K562 (cell line): ENCODE measurements around the gene ADD3. TPM values are rescaled to one million over a fixed set of nuclear protein-coding genes. Genes with fewer than 3 reads are reported as not detected.
A peak's percentile ranks its signal among the peaks of the same experiment; 100 is the strongest.

Experiments
- ATAC-seq: fragments of 200-7000 bp; cut with Tn5 transposase; 3 replicates; pipeline ENCODE4 v1.9.1; 2020; ENCODE audit warnings: moderate library complexity
- BruUV-seq: library from RNA; stranded (reverse); fragments of 400-500 nt; replicated peaks from 2 replicates; lab custom pipeline; 2021; lab: Mats Ljungman, UMichigan
- CTCF ChIA-PET: fragments of 300-600 bp; formaldehyde crosslinking; extraction: SDS; loops from one replicate; lab custom pipeline; 2021; ENCODE audit warnings: low intra/inter-chr PET ratio; lab: Yijun Ruan, JAX
- POLR2A ChIA-PET: fragments of 300-600, 350-650 bp; sonication (Branson Sonifier 250); formaldehyde crosslinking; extraction: SDS; loops from one replicate; lab custom pipeline; 2021; ENCODE audit warnings: antibody characterized with exemption, inconsistent platforms; lab: Yijun Ruan, JAX
- DNase-seq, 4 experiments: peaks; one replicate each; pipeline versions ENCODE4 v3.0.0 to v3.0.0-alpha.2; 2011 to 2018; ENCODE audit warnings: low spot score in 3 of 4, mixed read lengths in 3 of 4; ENCODE audit errors: extremely low read depth in 1 of 4
- FAIRE-seq: peaks from 2 replicates; lab custom pipeline; 2011; peaks lifted over from hg19 to GRCh38; lab: Jason Lieb, UNC
- H2AFZ ChIP-seq: 2 replicates; pipeline ENCODE4 v1.6.0; 2011; ENCODE audit warnings: low read depth, low read length, control low read depth, inconsistent platforms
- H3K27ac ChIP-seq: fragments of 200-600 bp; 3 replicates; pipeline ENCODE4 v1.8.0; 2011; ENCODE audit warnings: low read depth, mild to moderate bottlenecking, control low read depth, inconsistent platforms, low read length, moderate library complexity, mixed read lengths; ENCODE audit errors: extremely low read depth
- H3K27me3 ChIP-seq, 2 experiments: fragments of 300-600 bp in 1 of 2; 2 replicates in 1 of 2; 3 replicates in 1 of 2; pipeline versions ENCODE4 v1.6.0 to v1.8.0; 2011; ENCODE audit warnings: inconsistent platforms in 2 of 2, low read length in 2 of 2, mild to moderate bottlenecking in 1 of 2, mixed read lengths in 1 of 2, moderate library complexity in 1 of 2; ENCODE audit not compliant: control insufficient read depth in 2 of 2, insufficient read depth in 2 of 2
- H3K36me3 ChIP-seq: fragments of 300-600 bp; 3 replicates; pipeline ENCODE4 v1.8.0; 2011; ENCODE audit warnings: mild to moderate bottlenecking, low read length, inconsistent platforms; ENCODE audit not compliant: control insufficient read depth, insufficient read depth
- H3K4me1 ChIP-seq, 2 experiments: fragments of 200-600 bp in 1 of 2; replicated peaks in 1 of 2; 2 replicates in 1 of 2; 3 replicates in 1 of 2; pipeline versions ENCODE4 v1.5.1 to v1.8.0; 2011; ENCODE audit warnings: inconsistent platforms in 2 of 2, low read length in 2 of 2, mild to moderate bottlenecking in 1 of 2, mixed read lengths in 1 of 2, moderate library complexity in 1 of 2; ENCODE audit not compliant: control insufficient read depth in 2 of 2, insufficient read depth in 2 of 2
- H3K4me2 ChIP-seq: 2 replicates; pipeline ENCODE4 v1.6.1; 2011; ENCODE audit warnings: low read length, control low read depth, inconsistent platforms, mixed read lengths; ENCODE audit not compliant: insufficient read depth
- H3K4me3 ChIP-seq: fragments of 200-600 bp; sonication (generic), shearing (Covaris generic); 2 replicates; pipeline ENCODE4 v1.5.1; 2016; ENCODE audit warnings: control low read depth, inconsistent platforms
- H3K79me2 ChIP-seq: fragments of 200-600 bp; 3 replicates; pipeline ENCODE4 v1.8.0; 2011; ENCODE audit warnings: low read length, inconsistent platforms; ENCODE audit not compliant: control insufficient read depth, insufficient read depth
- H3K9ac ChIP-seq, 2 experiments: 2 replicates each; pipeline versions ENCODE4 v1.6.0 to v1.6.1; 2011; ENCODE audit warnings: low read depth in 2 of 2, low read length in 2 of 2, control low read depth in 1 of 2, inconsistent platforms in 1 of 2, mild to moderate bottlenecking in 1 of 2, mixed read lengths in 1 of 2; ENCODE audit not compliant: insufficient read depth in 1 of 2
- H3K9me1 ChIP-seq: one replicate; pipeline ENCODE4 v1.6.0; 2011; ENCODE audit warnings: inconsistent platforms, mild to moderate bottlenecking, low read length, moderate library complexity; ENCODE audit not compliant: control insufficient read depth, insufficient read depth
- H3K9me3 ChIP-seq: replicated peaks from 2 replicates; pipeline ENCODE4 v1.5.1; 2011; ENCODE audit warnings: low read depth, low read length, inconsistent platforms; ENCODE audit not compliant: control insufficient read depth, insufficient read depth
- H4K20me1 ChIP-seq: replicated peaks from 2 replicates; pipeline ENCODE4 v1.6.1; 2011; ENCODE audit warnings: low read length, inconsistent platforms, mixed read lengths; ENCODE audit not compliant: control insufficient read depth, insufficient read depth
- CGGBP1 ChIP-seq: fragments of 250-450 bp; sonication (Bioruptor Pico); IDR thresholded peaks from 2 replicates; pipeline ENCODE4 v1.9.0; 2021; ENCODE audit warnings: mild to moderate bottlenecking
- DIDO1 ChIP-seq: fragments of 450-650 bp; IDR thresholded peaks from 2 replicates; pipeline ENCODE4 v1.6.1; 2016; ENCODE audit warnings: low read depth, missing biosample characterization, missing genetic modification characterization
- E2F6 ChIP-seq, 2 experiments: IDR thresholded peaks; 2 replicates each; pipeline ENCODE4 v1.6.1; 2011; ENCODE audit warnings: borderline replicate concordance in 1 of 2, control low read depth in 1 of 2, low read depth in 1 of 2, low read length in 1 of 2, mild to moderate bottlenecking in 1 of 2, mixed read lengths in 1 of 2, moderate library complexity in 1 of 2; ENCODE audit not compliant: insufficient read depth in 1 of 2, insufficient read length in 1 of 2, poor library complexity in 1 of 2, severe bottlenecking in 1 of 2; ENCODE audit errors: extremely low read depth in 1 of 2
- ERF ChIP-seq: fragments of 450-650 bp; formaldehyde crosslinking; IDR thresholded peaks from 2 replicates; pipeline ENCODE4 v1.4.0; 2020; ENCODE audit warnings: mild to moderate bottlenecking, mixed read lengths
- L3MBTL2 ChIP-seq: fragments of 450-650 bp; IDR thresholded peaks from 2 replicates; pipeline ENCODE4 v1.6.1; 2016; ENCODE audit warnings: mild to moderate bottlenecking, moderate library complexity
- MAX ChIP-seq: sonication (generic); formaldehyde crosslinking; IDR thresholded peaks from 2 replicates; pipeline ENCODE4 v1.9.0; 2022; ENCODE audit warnings: mild to moderate bottlenecking, missing genetic modification reagents
- NFRKB ChIP-seq: fragments of 450-650 bp; IDR thresholded peaks from 2 replicates; pipeline ENCODE4 v1.6.1; 2016; ENCODE audit warnings: low read depth
- PHF8 ChIP-seq: fragments of 200-600 bp; sonication (generic); IDR thresholded peaks from 2 replicates; pipeline ENCODE4 v1.6.1; 2012; ENCODE audit warnings: mixed run types, mild to moderate bottlenecking, inconsistent platforms, low read length, moderate library complexity, borderline replicate concordance
- RBFOX2 ChIP-seq: fragments of 200-400 bp; formaldehyde crosslinking; IDR thresholded peaks from 2 replicates; pipeline ENCODE4 v1.6.1; 2017; ENCODE audit warnings: low read depth, mild to moderate bottlenecking, low read length, moderate library complexity
- RBM17 ChIP-seq: fragments of 200-400 bp; formaldehyde crosslinking; IDR thresholded peaks from 2 replicates; pipeline ENCODE4 v1.6.1; 2017; ENCODE audit warnings: low read depth, mild to moderate bottlenecking, low read length, borderline replicate concordance
- SMARCE1 ChIP-seq: fragments of 450-650 bp; IDR thresholded peaks from 2 replicates; pipeline ENCODE4 v1.7.1; 2016; ENCODE audit warnings: mild to moderate bottlenecking
- ZBTB26 ChIP-seq: fragments of 450-650 bp; formaldehyde crosslinking; IDR thresholded peaks from 2 replicates; pipeline ENCODE4 v1.4.0; 2022; ENCODE audit warnings: missing genetic modification characterization
- ZBTB7A ChIP-seq: IDR thresholded peaks from 2 replicates; pipeline ENCODE4 v1.6.1; 2011; ENCODE audit warnings: low read depth, mild to moderate bottlenecking, low read length, moderate library complexity, borderline replicate concordance; ENCODE audit not compliant: control insufficient read depth
- ZFPM2 ChIP-seq: fragments of 250-450 bp; sonication (Bioruptor Pico); IDR thresholded peaks from 2 replicates; pipeline ENCODE4 v1.5.1; 2022; ENCODE audit warnings: mild to moderate bottlenecking
- WGBS: fragments of 100-300 bp; shearing (Covaris generic); methylation state at CpG from one replicate; pipeline ENCODE4 v1.1.6; 2016; ENCODE audit warnings: low coverage, mixed read lengths; ENCODE audit not compliant: insufficient coverage; ENCODE audit errors: missing lambda C conversion rate; 5-methylcytosine and 5-hydroxymethylcytosine counted together
- in situ Hi-C: fragments of 300-500 bp; cut with MboI; formaldehyde crosslinking; loops from 4 replicates; pipeline ENCODE4 v1.15.0; 2018; ENCODE audit warnings: inconsistent platforms, mixed read lengths
- intact Hi-C: fragments of 100-400 bp; cut with micrococcal nuclease; formaldehyde crosslinking; loops from 2 replicates; pipeline ENCODE4 v1.14.2; 2022
- polyA plus RNA-seq, 8 experiments: library from polyadenylated mRNA; depleted of rRNA in 4 of 8; stranded (reverse) in 5 of 8; unstranded in 3 of 8; fragments of >200 nt; fragmentation: Nextera tagmentation in 2 of 8; fragmentation: Illumina TruSeq in 1 of 8; extraction: Ambion mirVana in 2 of 8; extraction: Trizol in 1 of 8; gene quantifications; 2 replicates each; pipeline versions ENCODE4 v1.2.1 to v1.2.3, GENCODE V29; 2011 to 2014; ENCODE audit warnings: inconsistent platforms in 1 of 8, missing spikeins in 1 of 8
- total RNA-seq, 7 experiments: library from RNA; depleted of rRNA in 6 of 7; stranded (reverse); fragments of >200 nt in 6 of 7; fragmentation: Illumina TruSeq in 2 of 7; extraction: Trizol in 2 of 7; gene quantifications; 2 replicates each; pipeline versions ENCODE4 v1.2.1 to v1.2.3, GENCODE V29; 2011 to 2021; ENCODE audit warnings: low replicate concordance in 1 of 7

ADD3 gene
- total and polyA plus RNA-seq, 9 of the 15 experiments (the other 6 are each of a cell fraction or from before 2014, with no cell fraction given) = 13.2 to 125 (median 31.7) TPM

GRCh38 chr10:110007161-110007700 lies 553 bp upstream of the ADD3 start:
- DNase-seq (peak; percentile 53 to 71 (median 60)), ATAC-seq (peak; percentile 66), FAIRE-seq (no peak)
- intact Hi-C loops = loop anchor here (5.0 to 10.0 kb wide), 3 partner anchors 70 to 198 kb away; partner anchors contain the start of gene MXI1
- no TSS peak for BruUV-seq
- Histone ChIP-seq H3K9ac (peak overlapping the region; percentile 73 to 94), H3K27me3 (no peaks in the 10 kb centered on the region), H3K9me1 (no peaks in the 10 kb centered on the region), H3K4me3 (peak overlapping the region; percentile 92), H4K20me1 (0 out of 2 replicates have a peak, but pooled peaks cover 5% of the 10 kb centered on the region), H3K4me1 (peaks cover 15 to 32% of the 10 kb centered on the region in 2 experiments), H3K36me3 (no peaks in the 10 kb centered on the region), H3K79me2 (peaks cover 43% of the 10 kb centered on the region), H3K9me3 (no peaks in the 10 kb centered on the region), H3K27ac (peak overlapping the region; percentile 92), H3K4me2 (peak overlapping the region; percentile 82), H2AFZ (peak overlapping the region; percentile 81)
- ChIA-PET POLR2A (interaction anchor here (0.6 to 1.5 kb wide), 5 partner anchors 9 to 969 kb away, joined by 3 to 10 read pairs (median 4); no protein-coding TSS in a partner anchor), CTCF (no interaction called here)
- in situ Hi-C loops = no loop called here
- 1% methylated on average over 14 of the region's 41 CpGs for WGBS
- TF ChIP-seq ERF (CRISPR knock-in tag) = 0 out of 2 replicates have a peak, but pooled peaks have one; percentile 41
- TF ChIP-seq ZBTB7A = peak; percentile 38; the same call in 1 of the 2 replicates
- peak; percentile 71 for TF ChIP-seq RBFOX2
- no peak for TF ChIP-seq CGGBP1 (CRISPR knock-in tag)
- TF ChIP-seq SMARCE1 = peak; percentile 26; the same call in 1 of the 2 replicates
- peak; percentile 41; the same call in 1 of the 2 replicates for TF ChIP-seq NFRKB
- TF ChIP-seq ZBTB26 (CRISPR knock-in tag) = no peak
- no peak for TF ChIP-seq MAX (CRISPR knock-in tag)
- peak; percentile 58; the same call in 1 of the 2 replicates for TF ChIP-seq L3MBTL2
- TF ChIP-seq ZFPM2 (CRISPR knock-in tag) = no peak
- TF ChIP-seq DIDO1 (tag) = no peak
- peak in 1 of 2 experiments; percentile 9 for TF ChIP-seq E2F6 (IDR thresholded peaks at IDR 0.05; ENCODE audit: borderline replicate concordance in 1 of 2, extremely low read depth in 1 of 2, insufficient read depth in 1 of 2, insufficient read length in 1 of 2, low read depth in 1 of 2, low read length in 1 of 2, poor library complexity in 1 of 2, severe bottlenecking in 1 of 2)
- TF ChIP-seq RBM17 = no peak
- TF ChIP-seq PHF8 = peak; percentile 56; the same call in 1 of the 2 replicates
